K562 (cell line): ENCODE data around the gene CHST2. TPM values are rescaled to one million over a fixed set of nuclear protein-coding genes. Genes with fewer than 3 reads are reported as not detected.

ENCODE experiments used
- C11orf30 ChIP-seq: fragments of 450-650 bp; IDR thresholded peaks from 2 replicates; pipeline ENCODE4 v1.6.1; 2016; ENCODE audit warnings: low read depth, mild to moderate bottlenecking
- HOXB6 ChIP-seq: fragments of 250-450 bp; sonication (Bioruptor Pico); IDR thresholded peaks from 2 replicates; pipeline ENCODE4 v1.5.1; 2022; ENCODE audit warnings: mild to moderate bottlenecking, borderline replicate concordance
- RBM22 ChIP-seq: fragments of 200-400 bp; formaldehyde crosslinking; IDR thresholded peaks from 2 replicates; pipeline ENCODE4 v1.6.1; 2018; ENCODE audit warnings: low read length, low read depth; ENCODE audit not compliant: poor library complexity, severe bottlenecking
- STAT5B ChIP-seq: fragments of 250-450 bp; sonication (Bioruptor Pico); IDR thresholded peaks from 2 replicates; pipeline ENCODE4 v1.8.0; 2021; ENCODE audit warnings: mild to moderate bottlenecking, inconsistent platforms
- polyA plus RNA-seq, 8 experiments: library from polyadenylated mRNA; depleted of rRNA in 4 of 8; stranded (reverse) in 5 of 8; unstranded in 3 of 8; fragments of >200 nt; fragmentation: Nextera tagmentation in 2 of 8; fragmentation: Illumina TruSeq in 1 of 8; extraction: Ambion mirVana in 2 of 8; extraction: Trizol in 1 of 8; gene quantifications; 2 replicates each; pipeline versions ENCODE4 v1.2.1 to v1.2.3, GENCODE V29; 2011 to 2014; ENCODE audit warnings: inconsistent platforms in 1 of 8, missing spikeins in 1 of 8
- total RNA-seq, 7 experiments: library from RNA; depleted of rRNA in 6 of 7; stranded (reverse); fragments of >200 nt in 6 of 7; fragmentation: Illumina TruSeq in 2 of 7; extraction: Trizol in 2 of 7; gene quantifications; 2 replicates each; pipeline versions ENCODE4 v1.2.1 to v1.2.3, GENCODE V29; 2011 to 2021; ENCODE audit warnings: low replicate concordance in 1 of 7
- TF ChIP-seq, protein P1 (sequence below): fragments of 450-650 bp; IDR thresholded peaks from 2 replicates; pipeline ENCODE4 v1.6.1; 2016; ENCODE audit warnings: mild to moderate bottlenecking, moderate library complexity
- TF ChIP-seq, protein P2 (sequence below): fragments of 450-650 bp; IDR thresholded peaks from 2 replicates; pipeline ENCODE4 v1.6.1; 2016; ENCODE audit warnings: low read depth, mild to moderate bottlenecking, moderate library complexity
- TF ChIP-seq, protein P3 (sequence below): fragments of 450-650 bp; conservative IDR thresholded peaks from 2 replicates; pipeline ENCODE4 v1.6.1; 2016; ENCODE audit warnings: missing genetic modification characterization, low read depth, mild to moderate bottlenecking, control low read depth, missing compliant biosample characterization
- TF ChIP-seq, protein P4 (sequence below): sonication (generic); IDR thresholded peaks from 2 replicates; pipeline ENCODE4 v1.6.1; 2016
- TF ChIP-seq, protein P5 (sequence below): sonication (generic); formaldehyde crosslinking; IDR thresholded peaks from 2 replicates; pipeline ENCODE4 v1.8.1; 2022; ENCODE audit warnings: missing genetic modification reagents

Gene CHST2
- total and polyA plus RNA-seq, 9 of the 15 experiments (the other 6 are each of a cell fraction or from before 2014, with no cell fraction given): 3.4 to 60.3 (median 13.9) TPM

DNA sequence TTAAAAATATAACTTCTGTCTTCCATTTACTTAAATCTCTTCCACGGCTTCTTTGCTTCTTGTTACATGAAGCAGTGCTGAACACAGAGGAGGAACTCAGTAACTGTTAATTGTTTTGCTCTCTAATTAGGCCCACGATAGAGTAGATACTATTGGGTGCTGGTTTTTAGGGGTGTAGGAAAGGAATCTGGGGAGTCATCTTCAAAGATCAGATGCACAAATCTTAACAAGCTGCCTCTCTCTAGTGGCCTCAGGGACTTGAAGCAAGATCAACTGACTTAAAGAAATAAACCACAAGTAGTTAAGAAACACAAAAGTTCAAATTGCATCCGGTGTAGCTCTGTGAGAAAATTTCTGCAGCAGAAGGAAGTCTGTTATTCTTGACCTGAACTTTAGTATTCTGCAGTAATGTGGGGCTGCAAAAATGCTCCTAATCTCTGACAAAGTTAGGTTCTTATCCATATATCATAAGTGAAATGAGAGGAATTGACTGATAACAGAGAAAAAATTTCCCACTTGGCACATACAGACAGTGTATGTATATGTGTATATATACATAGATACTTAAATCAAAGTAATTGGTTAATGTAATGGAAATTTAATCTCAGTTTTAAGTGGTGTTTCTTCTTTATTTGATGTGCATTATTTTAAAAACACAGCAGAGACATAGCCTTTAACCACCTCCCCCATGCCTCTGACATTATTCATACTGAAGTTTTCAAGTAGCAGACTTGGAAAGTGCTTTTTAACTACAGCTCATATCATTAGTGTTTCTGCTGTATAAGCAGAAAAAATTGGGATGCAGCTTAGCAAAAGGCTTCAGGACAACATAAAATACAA lies 51.8 kb downstream of the CHST2 start (continued):
- TF ChIP-seq, protein P1, sequence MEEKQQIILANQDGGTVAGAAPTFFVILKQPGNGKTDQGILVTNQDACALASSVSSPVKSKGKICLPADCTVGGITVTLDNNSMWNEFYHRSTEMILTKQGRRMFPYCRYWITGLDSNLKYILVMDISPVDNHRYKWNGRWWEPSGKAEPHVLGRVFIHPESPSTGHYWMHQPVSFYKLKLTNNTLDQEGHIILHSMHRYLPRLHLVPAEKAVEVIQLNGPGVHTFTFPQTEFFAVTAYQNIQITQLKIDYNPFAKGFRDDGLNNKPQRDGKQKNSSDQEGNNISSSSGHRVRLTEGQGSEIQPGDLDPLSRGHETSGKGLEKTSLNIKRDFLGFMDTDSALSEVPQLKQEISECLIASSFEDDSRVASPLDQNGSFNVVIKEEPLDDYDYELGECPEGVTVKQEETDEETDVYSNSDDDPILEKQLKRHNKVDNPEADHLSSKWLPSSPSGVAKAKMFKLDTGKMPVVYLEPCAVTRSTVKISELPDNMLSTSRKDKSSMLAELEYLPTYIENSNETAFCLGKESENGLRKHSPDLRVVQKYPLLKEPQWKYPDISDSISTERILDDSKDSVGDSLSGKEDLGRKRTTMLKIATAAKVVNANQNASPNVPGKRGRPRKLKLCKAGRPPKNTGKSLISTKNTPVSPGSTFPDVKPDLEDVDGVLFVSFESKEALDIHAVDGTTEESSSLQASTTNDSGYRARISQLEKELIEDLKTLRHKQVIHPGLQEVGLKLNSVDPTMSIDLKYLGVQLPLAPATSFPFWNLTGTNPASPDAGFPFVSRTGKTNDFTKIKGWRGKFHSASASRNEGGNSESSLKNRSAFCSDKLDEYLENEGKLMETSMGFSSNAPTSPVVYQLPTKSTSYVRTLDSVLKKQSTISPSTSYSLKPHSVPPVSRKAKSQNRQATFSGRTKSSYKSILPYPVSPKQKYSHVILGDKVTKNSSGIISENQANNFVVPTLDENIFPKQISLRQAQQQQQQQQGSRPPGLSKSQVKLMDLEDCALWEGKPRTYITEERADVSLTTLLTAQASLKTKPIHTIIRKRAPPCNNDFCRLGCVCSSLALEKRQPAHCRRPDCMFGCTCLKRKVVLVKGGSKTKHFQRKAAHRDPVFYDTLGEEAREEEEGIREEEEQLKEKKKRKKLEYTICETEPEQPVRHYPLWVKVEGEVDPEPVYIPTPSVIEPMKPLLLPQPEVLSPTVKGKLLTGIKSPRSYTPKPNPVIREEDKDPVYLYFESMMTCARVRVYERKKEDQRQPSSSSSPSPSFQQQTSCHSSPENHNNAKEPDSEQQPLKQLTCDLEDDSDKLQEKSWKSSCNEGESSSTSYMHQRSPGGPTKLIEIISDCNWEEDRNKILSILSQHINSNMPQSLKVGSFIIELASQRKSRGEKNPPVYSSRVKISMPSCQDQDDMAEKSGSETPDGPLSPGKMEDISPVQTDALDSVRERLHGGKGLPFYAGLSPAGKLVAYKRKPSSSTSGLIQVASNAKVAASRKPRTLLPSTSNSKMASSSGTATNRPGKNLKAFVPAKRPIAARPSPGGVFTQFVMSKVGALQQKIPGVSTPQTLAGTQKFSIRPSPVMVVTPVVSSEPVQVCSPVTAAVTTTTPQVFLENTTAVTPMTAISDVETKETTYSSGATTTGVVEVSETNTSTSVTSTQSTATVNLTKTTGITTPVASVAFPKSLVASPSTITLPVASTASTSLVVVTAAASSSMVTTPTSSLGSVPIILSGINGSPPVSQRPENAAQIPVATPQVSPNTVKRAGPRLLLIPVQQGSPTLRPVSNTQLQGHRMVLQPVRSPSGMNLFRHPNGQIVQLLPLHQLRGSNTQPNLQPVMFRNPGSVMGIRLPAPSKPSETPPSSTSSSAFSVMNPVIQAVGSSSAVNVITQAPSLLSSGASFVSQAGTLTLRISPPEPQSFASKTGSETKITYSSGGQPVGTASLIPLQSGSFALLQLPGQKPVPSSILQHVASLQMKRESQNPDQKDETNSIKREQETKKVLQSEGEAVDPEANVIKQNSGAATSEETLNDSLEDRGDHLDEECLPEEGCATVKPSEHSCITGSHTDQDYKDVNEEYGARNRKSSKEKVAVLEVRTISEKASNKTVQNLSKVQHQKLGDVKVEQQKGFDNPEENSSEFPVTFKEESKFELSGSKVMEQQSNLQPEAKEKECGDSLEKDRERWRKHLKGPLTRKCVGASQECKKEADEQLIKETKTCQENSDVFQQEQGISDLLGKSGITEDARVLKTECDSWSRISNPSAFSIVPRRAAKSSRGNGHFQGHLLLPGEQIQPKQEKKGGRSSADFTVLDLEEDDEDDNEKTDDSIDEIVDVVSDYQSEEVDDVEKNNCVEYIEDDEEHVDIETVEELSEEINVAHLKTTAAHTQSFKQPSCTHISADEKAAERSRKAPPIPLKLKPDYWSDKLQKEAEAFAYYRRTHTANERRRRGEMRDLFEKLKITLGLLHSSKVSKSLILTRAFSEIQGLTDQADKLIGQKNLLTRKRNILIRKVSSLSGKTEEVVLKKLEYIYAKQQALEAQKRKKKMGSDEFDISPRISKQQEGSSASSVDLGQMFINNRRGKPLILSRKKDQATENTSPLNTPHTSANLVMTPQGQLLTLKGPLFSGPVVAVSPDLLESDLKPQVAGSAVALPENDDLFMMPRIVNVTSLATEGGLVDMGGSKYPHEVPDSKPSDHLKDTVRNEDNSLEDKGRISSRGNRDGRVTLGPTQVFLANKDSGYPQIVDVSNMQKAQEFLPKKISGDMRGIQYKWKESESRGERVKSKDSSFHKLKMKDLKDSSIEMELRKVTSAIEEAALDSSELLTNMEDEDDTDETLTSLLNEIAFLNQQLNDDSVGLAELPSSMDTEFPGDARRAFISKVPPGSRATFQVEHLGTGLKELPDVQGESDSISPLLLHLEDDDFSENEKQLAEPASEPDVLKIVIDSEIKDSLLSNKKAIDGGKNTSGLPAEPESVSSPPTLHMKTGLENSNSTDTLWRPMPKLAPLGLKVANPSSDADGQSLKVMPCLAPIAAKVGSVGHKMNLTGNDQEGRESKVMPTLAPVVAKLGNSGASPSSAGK: no peak
- TF ChIP-seq, protein P2, sequence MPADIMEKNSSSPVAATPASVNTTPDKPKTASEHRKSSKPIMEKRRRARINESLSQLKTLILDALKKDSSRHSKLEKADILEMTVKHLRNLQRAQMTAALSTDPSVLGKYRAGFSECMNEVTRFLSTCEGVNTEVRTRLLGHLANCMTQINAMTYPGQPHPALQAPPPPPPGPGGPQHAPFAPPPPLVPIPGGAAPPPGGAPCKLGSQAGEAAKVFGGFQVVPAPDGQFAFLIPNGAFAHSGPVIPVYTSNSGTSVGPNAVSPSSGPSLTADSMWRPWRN: no peak
- TF ChIP-seq, protein P3, sequence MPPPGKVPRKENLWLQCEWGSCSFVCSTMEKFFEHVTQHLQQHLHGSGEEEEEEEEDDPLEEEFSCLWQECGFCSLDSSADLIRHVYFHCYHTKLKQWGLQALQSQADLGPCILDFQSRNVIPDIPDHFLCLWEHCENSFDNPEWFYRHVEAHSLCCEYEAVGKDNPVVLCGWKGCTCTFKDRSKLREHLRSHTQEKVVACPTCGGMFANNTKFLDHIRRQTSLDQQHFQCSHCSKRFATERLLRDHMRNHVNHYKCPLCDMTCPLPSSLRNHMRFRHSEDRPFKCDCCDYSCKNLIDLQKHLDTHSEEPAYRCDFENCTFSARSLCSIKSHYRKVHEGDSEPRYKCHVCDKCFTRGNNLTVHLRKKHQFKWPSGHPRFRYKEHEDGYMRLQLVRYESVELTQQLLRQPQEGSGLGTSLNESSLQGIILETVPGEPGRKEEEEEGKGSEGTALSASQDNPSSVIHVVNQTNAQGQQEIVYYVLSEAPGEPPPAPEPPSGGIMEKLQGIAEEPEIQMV (tag): no peak
- TF ChIP-seq RBM22 (no peak), HOXB6 (no peak), STAT5B (no peak), C11orf30 (peak; percentile 78)
- TF ChIP-seq, protein P4, sequence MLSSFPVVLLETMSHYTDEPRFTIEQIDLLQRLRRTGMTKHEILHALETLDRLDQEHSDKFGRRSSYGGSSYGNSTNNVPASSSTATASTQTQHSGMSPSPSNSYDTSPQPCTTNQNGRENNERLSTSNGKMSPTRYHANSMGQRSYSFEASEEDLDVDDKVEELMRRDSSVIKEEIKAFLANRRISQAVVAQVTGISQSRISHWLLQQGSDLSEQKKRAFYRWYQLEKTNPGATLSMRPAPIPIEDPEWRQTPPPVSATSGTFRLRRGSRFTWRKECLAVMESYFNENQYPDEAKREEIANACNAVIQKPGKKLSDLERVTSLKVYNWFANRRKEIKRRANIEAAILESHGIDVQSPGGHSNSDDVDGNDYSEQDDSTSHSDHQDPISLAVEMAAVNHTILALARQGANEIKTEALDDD: peak; percentile 80
- TF ChIP-seq, protein P5, sequence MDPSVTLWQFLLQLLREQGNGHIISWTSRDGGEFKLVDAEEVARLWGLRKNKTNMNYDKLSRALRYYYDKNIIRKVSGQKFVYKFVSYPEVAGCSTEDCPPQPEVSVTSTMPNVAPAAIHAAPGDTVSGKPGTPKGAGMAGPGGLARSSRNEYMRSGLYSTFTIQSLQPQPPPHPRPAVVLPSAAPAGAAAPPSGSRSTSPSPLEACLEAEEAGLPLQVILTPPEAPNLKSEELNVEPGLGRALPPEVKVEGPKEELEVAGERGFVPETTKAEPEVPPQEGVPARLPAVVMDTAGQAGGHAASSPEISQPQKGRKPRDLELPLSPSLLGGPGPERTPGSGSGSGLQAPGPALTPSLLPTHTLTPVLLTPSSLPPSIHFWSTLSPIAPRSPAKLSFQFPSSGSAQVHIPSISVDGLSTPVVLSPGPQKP: no peak
